CD4-positive, alpha-beta memory T cell (primary cell): ENCODE measurements around the gene SPATA21. TPM values are rescaled to one million over a fixed set of nuclear protein-coding genes. Genes with fewer than 3 reads are reported as not detected.

Experiments
- CTCF ChIA-PET: fragments of 350-600 bp; sonication (Branson Sonifier 250); formaldehyde crosslinking; loops from one replicate; lab custom pipeline; 2021; ENCODE audit warnings: inconsistent platforms; ENCODE audit not compliant: partially characterized antibody; lab: Charles Lee
- POLR2A ChIA-PET: fragments of 350-600 bp; sonication (Branson Sonifier 250); formaldehyde crosslinking; loops from one replicate; lab custom pipeline; 2021; ENCODE audit not compliant: partially characterized antibody; lab: Charles Lee
- DNase-seq, 5 donors: peaks; one replicate each; pipeline versions ENCODE4 v3.0.0 to v3.0.0-alpha.2; 2020 to 2022; ENCODE audit warnings: mixed read lengths in 1 of 5
- H3K27ac ChIP-seq: one replicate; pipeline ENCODE4 v1.7.0; 2013; ENCODE audit warnings: low read depth, low read length
- H3K27me3 ChIP-seq: 2 replicates; pipeline ENCODE4 v1.7.0; 2013; ENCODE audit warnings: mild to moderate bottlenecking, low read length, moderate library complexity; ENCODE audit not compliant: insufficient read depth
- H3K36me3 ChIP-seq: 2 replicates; pipeline ENCODE4 v1.7.0; 2013; ENCODE audit warnings: mild to moderate bottlenecking, low read length, moderate library complexity; ENCODE audit not compliant: insufficient read depth
- H3K4me1 ChIP-seq: 2 replicates; pipeline ENCODE4 v1.7.0; 2013; ENCODE audit warnings: mild to moderate bottlenecking, low read length, moderate library complexity; ENCODE audit not compliant: insufficient read depth
- H3K4me3 ChIP-seq, 2 donors: one replicate each; pipeline ENCODE4 v1.7.0; 2013; ENCODE audit warnings: low read length in 2 of 2, mild to moderate bottlenecking in 1 of 2
- H3K9me3 ChIP-seq, 2 donors: one replicate each; pipeline ENCODE4 v1.7.0; 2013; ENCODE audit warnings: low read length in 2 of 2, control low read depth in 1 of 2; ENCODE audit not compliant: control insufficient read depth in 1 of 2
- H3K27ac Mint-ChIP-seq, 7 donors: one replicate each; pipeline ENCODE4 v1.8.0; 2020 to 2021; ENCODE audit warnings: mixed read lengths in 7 of 7, mild to moderate bottlenecking in 6 of 7, inconsistent platforms in 3 of 7, moderate library complexity in 3 of 7
- H3K27me3 Mint-ChIP-seq, 2 donors: one replicate each; pipeline ENCODE4 v1.8.0; 2020 to 2021; ENCODE audit warnings: mixed read lengths in 2 of 2
- H3K36me3 Mint-ChIP-seq, 2 donors: one replicate each; pipeline ENCODE4 v1.8.0; 2020 to 2021; ENCODE audit warnings: mixed read lengths in 2 of 2, inconsistent platforms in 1 of 2, mild to moderate bottlenecking in 1 of 2
- H3K4me1 Mint-ChIP-seq, 4 donors: one replicate each; pipeline ENCODE4 v1.8.0; 2020 to 2021; ENCODE audit warnings: mixed read lengths in 4 of 4, mild to moderate bottlenecking in 1 of 4
- H3K4me3 Mint-ChIP-seq, 8 donors: one replicate each; pipeline ENCODE4 v1.8.0; 2020 to 2021; ENCODE audit warnings: mixed read lengths in 8 of 8, mild to moderate bottlenecking in 7 of 8, moderate library complexity in 6 of 8, inconsistent platforms in 3 of 8
- H3K9me3 Mint-ChIP-seq, 8 donors: one replicate each; pipeline ENCODE4 v1.8.0; 2020 to 2021; ENCODE audit warnings: mixed read lengths in 8 of 8, mild to moderate bottlenecking in 5 of 8, inconsistent platforms in 3 of 8, moderate library complexity in 1 of 8
- intact Hi-C: fragments of 100-400 bp; cut with micrococcal nuclease; formaldehyde crosslinking; loops from one replicate; pipeline ENCODE4 v1.15.1; 2023
- polyA plus RNA-seq, 2 donors: library from polyadenylated mRNA; unstranded; fragments of 300-500 nt; fragmentation: Illumina TruSeq; gene quantifications; one replicate each; pipeline ENCODE4 v1.2.3, GENCODE V29; 2021
- total RNA-seq, 2 experiments: library from RNA; stranded (reverse); gene quantifications; one replicate each; pipeline ENCODE4 v1.2.3, GENCODE V29; 2021

SPATA21 gene
- total and polyA plus RNA-seq, 4 experiments from 2014 or later = not detected

GRCh38 chr1:16410803-16411202, 26.4 kb downstream of the SPATA21 start:
- POLR2A ChIA-PET = no interaction called here
- Mint-ChIP-seq H3K36me3 (no peaks in the 10 kb centered on the region), H3K27me3 (no peaks in the 10 kb centered on the region), H3K4me1 (no peaks in the 10 kb centered on the region), H3K4me3 (no peak overlapping the region), H3K27ac (peak overlapping the region in 1 of 7 donors; percentile 30), H3K9me3 (peaks cover 0 to 2% (median 0%) of the 10 kb centered on the region in 8 donors)
- CTCF ChIA-PET = no interaction called here
- DNase-seq = no peak
- Histone ChIP-seq H3K4me3 (no peak overlapping the region), H3K36me3 (no peaks in the 10 kb centered on the region), H3K27ac (no peak overlapping the region), H3K4me1 (no peaks in the 10 kb centered on the region), H3K27me3 (no peaks in the 10 kb centered on the region), H3K9me3 (no peaks in the 10 kb centered on the region)
- intact Hi-C loops = no loop called here

DNA sequence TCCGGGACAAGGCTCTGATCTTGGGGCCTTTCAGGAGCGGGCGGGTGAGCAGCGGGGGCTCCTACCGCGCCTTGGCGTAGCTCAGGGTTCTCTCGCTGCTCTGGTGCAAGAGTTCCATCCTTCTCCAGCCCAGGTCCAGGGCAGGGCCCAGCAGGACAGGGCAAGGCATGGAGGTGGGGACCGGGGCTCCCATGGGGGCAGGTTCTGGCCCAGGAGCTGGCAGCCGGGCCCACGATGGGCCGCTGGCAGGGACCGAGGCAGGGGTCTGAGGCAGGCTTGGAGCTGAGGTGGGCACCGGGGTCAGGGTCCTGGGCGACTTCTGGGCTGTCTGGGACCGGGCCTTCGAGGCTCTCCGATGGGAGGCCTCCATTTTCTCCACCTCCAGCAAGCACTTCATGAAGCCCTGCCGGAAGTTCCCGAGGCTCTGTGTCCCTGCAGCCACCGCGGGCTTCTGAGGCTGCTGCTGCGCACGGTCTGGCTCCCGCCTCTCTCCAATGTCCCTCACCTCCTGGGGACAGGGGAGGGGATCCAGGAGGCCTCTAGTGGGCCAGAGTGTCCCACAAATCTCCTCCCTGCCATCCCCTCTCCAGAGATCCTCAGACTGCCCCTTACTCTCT, 27.6 kb downstream of the SPATA21 start:
- no peak overlapping the region for H3K4me3 ChIP-seq
- Mint-ChIP-seq H3K4me3 (no peak overlapping the region), H3K27ac (peak overlapping the region in 1 of 7 donors; percentile 62), H3K9me3 (peaks cover 0 to 2% (median 0%) of the 10 kb centered on the region in 8 donors), H3K36me3 (no peaks in the 10 kb centered on the region), H3K4me1 (peaks cover 0 to 1% (median 0%) of the 10 kb centered on the region in 4 donors), H3K27me3 (no peaks in the 10 kb centered on the region)
- no peaks in the 10 kb centered on the region for H3K4me1 ChIP-seq
- CTCF ChIA-PET = no interaction called here
- H3K9me3 ChIP-seq = no peaks in the 10 kb centered on the region
- H3K27ac ChIP-seq = no peak overlapping the region
- intact Hi-C loops = no loop called here
- no peaks in the 10 kb centered on the region for H3K27me3 ChIP-seq
- POLR2A ChIA-PET = no interaction called here
- DNase-seq = no peak
- no peaks in the 10 kb centered on the region for H3K36me3 ChIP-seq

DNA sequence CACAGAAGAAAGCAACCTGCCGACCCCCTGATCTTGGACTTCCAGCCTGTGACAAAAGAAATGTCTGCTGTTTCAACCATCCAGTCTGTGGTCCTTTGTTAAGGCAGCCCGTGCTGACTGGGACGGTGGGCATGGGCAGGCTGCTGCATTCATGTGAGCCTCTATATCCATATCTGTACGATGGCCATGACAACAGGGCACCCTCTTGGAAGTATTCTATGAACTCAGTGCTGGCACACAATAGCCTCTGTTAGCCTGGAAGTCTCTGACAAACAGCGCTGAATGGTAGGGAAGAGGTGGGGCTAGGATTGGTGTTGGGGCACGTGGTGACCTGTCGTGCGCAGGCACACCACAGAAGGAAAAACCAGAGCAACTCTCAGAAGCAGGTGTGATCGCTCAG, 30.4 kb downstream of the SPATA21 start:
- Histone ChIP-seq H3K9me3 (no peaks in the 10 kb centered on the region), H3K4me1 (no peaks in the 10 kb centered on the region), H3K4me3 (no peak overlapping the region), H3K36me3 (no peaks in the 10 kb centered on the region), H3K27ac (no peak overlapping the region), H3K27me3 (no peaks in the 10 kb centered on the region)
- H3K36me3 Mint-ChIP-seq = no peaks in the 10 kb centered on the region
- POLR2A ChIA-PET = no interaction called here
- H3K9me3 Mint-ChIP-seq = peaks cover 0 to 3% (median 0%) of the 10 kb centered on the region in 8 donors
- intact Hi-C loops = no loop called here
- H3K27me3 Mint-ChIP-seq = no peaks in the 10 kb centered on the region
- no peak for DNase-seq
- no peak overlapping the region for H3K4me3 Mint-ChIP-seq
- CTCF ChIA-PET = no interaction called here
- peak overlapping the region in 1 of 7 donors; percentile 50 for H3K27ac Mint-ChIP-seq
- peaks cover 0 to 1% (median 0%) of the 10 kb centered on the region in 4 donors for H3K4me1 Mint-ChIP-seq

DNA sequence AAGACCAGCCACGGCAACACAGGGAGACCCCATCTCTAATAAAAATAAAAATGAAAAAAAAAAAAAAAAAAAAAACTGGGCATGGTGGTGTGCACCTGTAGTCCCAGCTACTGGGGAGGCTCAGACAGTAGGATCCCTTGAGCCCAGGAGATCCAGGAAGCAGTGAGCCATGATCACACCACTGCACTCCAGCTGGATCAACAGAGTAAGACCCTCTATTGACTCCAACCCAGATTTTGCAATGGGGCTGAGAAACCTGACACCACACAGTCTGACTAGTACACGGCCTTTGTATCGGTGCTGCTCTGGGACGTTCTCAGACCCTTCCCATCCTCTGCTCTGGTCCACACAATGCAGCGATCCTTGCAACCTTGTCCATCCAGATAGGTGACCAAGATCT, 31.8 kb downstream of the SPATA21 start:
- Mint-ChIP-seq H3K9me3 (peaks cover 0 to 1% (median 0%) of the 10 kb centered on the region in 8 donors), H3K4me1 (peaks cover 0 to 2% (median under 1%) of the 10 kb centered on the region in 4 donors), H3K27ac (peak overlapping the region in 1 of 7 donors; percentile 31), H3K36me3 (no peaks in the 10 kb centered on the region), H3K27me3 (no peaks in the 10 kb centered on the region), H3K4me3 (no peak overlapping the region)
- no peak overlapping the region for H3K4me3 ChIP-seq
- DNase-seq = no peak
- no peaks in the 10 kb centered on the region for H3K27me3 ChIP-seq
- intact Hi-C loops = no loop called here
- H3K27ac ChIP-seq = no peak overlapping the region
- no peaks in the 10 kb centered on the region for H3K9me3 ChIP-seq
- no peaks in the 10 kb centered on the region for H3K4me1 ChIP-seq
- CTCF ChIA-PET = interaction anchor here (0.7 kb wide), 1 partner anchor 826 kb away, joined by 3 read pairs; no protein-coding TSS in a partner anchor
- H3K36me3 ChIP-seq = no peaks in the 10 kb centered on the region
- POLR2A ChIA-PET = no interaction called here

- intact Hi-C loops = no loop called here
- no peaks in the 10 kb centered on the region for H3K27me3 Mint-ChIP-seq
- CTCF ChIA-PET = no interaction called here
These were observed 34.5 kb downstream of the SPATA21 start for GRCh38 chr1:16402742-16403141.

GRCh38 chr1:16398371-16398953, 38.8 kb downstream of the SPATA21 start:
- Mint-ChIP-seq H3K27me3 (no peaks in the 10 kb centered on the region), H3K36me3 (peaks cover 18 to 50% of the 10 kb centered on the region in 2 donors), H3K9me3 (peaks cover 0 to under 1% (median 0%) of the 10 kb centered on the region in 8 donors), H3K27ac (peak overlapping the region in 4 of 7 donors; percentile 12 to 41 (median 20)), H3K4me1 (peaks cover 0 to 7% (median 3%) of the 10 kb centered on the region in 4 donors), H3K4me3 (no peak overlapping the region)
- Histone ChIP-seq H3K36me3 (peaks cover 41% of the 10 kb centered on the region), H3K4me3 (no peak overlapping the region), H3K27ac (no peak overlapping the region), H3K9me3 (no peaks in the 10 kb centered on the region), H3K4me1 (no peaks in the 10 kb centered on the region), H3K27me3 (no peaks in the 10 kb centered on the region)
- intact Hi-C loops = no loop called here
- ChIA-PET CTCF (no interaction called here), POLR2A (no interaction called here)
- DNase-seq = no peak

More at GRCh38 chr1:16402742-16403141, 34.5 kb downstream of the SPATA21 start:
- Mint-ChIP-seq H3K4me1 (peaks cover 0 to 3% (median under 1%) of the 10 kb centered on the region in 4 donors), H3K27ac (no peak overlapping the region), H3K36me3 (peaks cover 3 to 12% of the 10 kb centered on the region in 2 donors), H3K9me3 (peaks cover 0 to 1% (median 0%) of the 10 kb centered on the region in 8 donors), H3K4me3 (no peak overlapping the region)
- H3K27me3 ChIP-seq = no peaks in the 10 kb centered on the region
- no peaks in the 10 kb centered on the region for H3K4me1 ChIP-seq
- H3K9me3 ChIP-seq = no peaks in the 10 kb centered on the region
- H3K36me3 ChIP-seq = peaks cover 4% of the 10 kb centered on the region
- POLR2A ChIA-PET = no interaction called here
- no peak for DNase-seq
- no peak overlapping the region for H3K4me3 ChIP-seq
- H3K27ac ChIP-seq = no peak overlapping the region

DNA sequence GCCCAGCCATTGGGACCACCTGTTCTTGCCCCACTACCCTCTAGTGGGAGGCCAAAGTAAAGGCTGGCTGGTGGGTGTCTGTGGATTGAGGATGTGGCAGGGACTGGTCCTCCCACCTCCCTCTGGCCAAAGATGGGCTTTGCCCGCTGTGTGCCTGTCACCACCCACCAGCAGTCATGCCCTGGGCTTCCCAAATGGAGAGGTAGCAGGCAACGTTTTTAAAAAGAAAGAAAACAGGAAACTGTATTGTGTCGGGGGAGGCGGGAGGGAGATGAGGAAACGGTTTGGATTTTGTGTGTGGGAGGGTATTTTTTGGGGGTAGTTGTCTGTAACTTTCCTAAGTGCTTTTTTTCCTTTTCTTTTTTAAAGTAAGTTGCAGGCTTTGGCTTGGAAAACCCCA, 40.1 kb downstream of the SPATA21 start:
- ChIA-PET CTCF (no interaction called here), POLR2A (no interaction called here)
- intact Hi-C loops = no loop called here
- Mint-ChIP-seq H3K4me1 (peaks cover 9 to 18% (median 13%) of the 10 kb centered on the region in 4 donors), H3K9me3 (no peaks in the 10 kb centered on the region), H3K27me3 (no peaks in the 10 kb centered on the region), H3K27ac (peak overlapping the region in 6 of 7 donors; percentile 35 to 68 (median 45)), H3K4me3 (no peak overlapping the region), H3K36me3 (peaks cover 25 to 61% of the 10 kb centered on the region in 2 donors)
- Histone ChIP-seq H3K27me3 (no peaks in the 10 kb centered on the region), H3K36me3 (peaks cover 55% of the 10 kb centered on the region), H3K9me3 (no peaks in the 10 kb centered on the region), H3K4me1 (peaks cover 4% of the 10 kb centered on the region), H3K27ac (no peak overlapping the region), H3K4me3 (no peak overlapping the region)
- DNase-seq = no peak
